ENCODE measurements around the gene HERC2.

HERC2 gene

GRCh38 chr15:28109626-28110455, 212.1 kb downstream of the HERC2 start:
- no peak for DNase-seq

DNA sequence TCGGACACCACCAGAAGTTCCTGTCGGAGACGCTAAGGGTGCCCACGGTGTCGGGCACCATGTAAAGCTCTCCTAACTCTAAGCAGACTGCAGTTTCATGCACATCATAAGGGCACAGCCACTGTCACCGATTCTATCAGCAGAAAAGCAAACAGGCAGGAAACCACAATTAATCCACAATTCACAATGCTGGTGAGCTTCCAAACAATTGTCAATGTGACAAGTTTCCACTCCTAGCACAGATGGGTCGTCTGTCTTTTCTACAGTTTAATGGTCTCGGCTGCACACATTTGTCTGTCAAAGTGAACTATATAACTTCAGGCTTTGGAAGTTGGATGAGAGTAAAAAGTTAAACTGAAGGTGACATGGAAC, 214.1 kb downstream of the HERC2 start:
- DNase-seq: no peak

- no peak for DNase-seq
Measured at GRCh38 chr15:28107111-28107903, 214.7 kb downstream of the HERC2 start.

- DNase-seq: no peak
Measured at GRCh38 chr15:28106294-28107110, 215.5 kb downstream of the HERC2 start.

DNA sequence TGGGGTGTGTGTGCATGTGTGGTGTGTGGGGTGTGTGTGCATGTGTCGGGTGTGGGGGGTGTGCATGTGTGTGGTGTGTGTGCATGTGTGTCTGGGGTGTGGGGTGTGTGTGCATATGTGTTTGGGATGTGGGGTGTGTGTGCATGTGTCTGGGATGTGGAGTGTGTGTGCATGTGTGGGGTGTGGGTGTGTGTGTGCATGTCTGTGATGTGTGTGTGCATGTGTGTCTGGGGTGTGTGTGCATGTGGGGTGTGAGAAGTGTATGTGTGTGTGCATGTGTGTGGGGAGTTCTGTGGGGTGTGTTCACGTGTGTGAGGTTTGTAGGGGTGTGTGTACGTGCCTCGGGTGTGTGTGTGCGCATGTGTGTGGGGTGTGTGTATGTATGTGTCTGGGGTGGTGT, 216.2 kb downstream of the HERC2 start:
- no peak for DNase-seq

DNA sequence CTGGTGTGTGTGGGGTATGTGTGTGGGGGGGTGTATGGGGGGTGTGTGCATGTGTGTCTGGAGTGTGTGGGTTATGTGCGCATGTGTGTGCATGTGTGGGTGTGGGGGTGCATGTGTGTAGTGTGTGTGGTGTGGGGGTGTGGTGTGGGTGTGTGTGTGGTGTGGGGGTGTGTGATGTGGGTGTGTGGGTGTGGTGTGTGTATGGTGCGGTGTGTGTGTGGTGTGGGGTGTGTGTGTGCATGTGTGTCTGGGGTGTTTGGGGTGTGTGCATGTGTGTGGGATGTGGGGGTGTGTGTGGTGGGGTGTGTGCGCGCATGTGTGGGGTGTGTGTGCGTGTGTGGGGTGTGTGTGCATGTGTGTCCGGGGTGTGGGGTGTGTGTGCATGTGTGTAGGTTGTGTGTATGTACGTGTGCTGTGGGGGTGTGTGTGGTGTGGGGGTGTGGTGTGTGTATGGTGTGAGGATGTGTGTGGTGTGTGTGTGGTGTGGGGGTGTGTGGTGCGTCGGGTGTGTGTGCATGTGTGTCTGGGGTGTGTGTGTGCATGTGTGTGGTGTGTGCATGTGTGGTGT, 216.7 kb downstream of the HERC2 start:
- DNase-seq: no peak

DNA sequence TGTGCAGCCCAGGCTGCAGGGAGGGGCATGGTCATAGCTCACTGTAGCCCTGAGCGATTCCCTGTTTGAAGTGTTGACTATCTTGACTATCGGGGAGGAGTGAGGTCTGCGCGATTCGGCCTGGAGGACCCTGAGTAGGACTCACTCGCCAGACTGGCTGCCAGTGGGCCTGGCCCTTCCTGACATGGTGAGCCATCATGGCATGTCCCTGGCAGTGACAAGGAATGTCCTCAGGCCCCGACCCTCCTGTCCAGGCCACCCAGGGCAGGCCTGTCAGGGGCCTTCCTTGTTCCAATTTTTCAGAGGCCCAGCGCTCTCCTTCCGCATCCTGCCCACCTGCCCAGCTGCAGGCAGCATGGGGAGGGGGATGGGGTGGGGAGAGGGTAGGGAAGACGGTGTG, 217.7 kb downstream of the HERC2 start:
- no peak for DNase-seq

DNA sequence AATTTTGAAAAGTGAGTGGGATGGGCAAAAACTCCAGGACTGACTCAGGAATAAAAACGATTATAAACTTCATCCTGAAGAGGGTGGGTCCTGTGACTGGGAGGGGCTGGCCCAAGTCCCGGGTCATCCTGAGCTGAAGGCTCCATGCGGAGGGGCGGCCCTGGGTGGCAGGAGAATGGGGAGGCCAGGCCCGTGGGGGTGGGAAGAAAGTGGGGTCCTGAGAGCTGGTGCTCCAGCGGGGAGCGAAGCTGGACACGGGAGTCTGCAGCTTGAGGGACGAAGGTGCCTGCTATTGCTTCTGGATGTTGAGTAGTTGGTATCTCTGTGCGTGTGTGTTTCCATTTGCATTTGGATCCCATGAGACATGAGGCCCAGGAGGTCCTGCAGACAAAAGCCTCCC, 218.1 kb downstream of the HERC2 start:
- no peak for DNase-seq

GRCh38 chr15:28101983-28102441, 220.0 kb downstream of the HERC2 start:
- no peak for DNase-seq

DNA sequence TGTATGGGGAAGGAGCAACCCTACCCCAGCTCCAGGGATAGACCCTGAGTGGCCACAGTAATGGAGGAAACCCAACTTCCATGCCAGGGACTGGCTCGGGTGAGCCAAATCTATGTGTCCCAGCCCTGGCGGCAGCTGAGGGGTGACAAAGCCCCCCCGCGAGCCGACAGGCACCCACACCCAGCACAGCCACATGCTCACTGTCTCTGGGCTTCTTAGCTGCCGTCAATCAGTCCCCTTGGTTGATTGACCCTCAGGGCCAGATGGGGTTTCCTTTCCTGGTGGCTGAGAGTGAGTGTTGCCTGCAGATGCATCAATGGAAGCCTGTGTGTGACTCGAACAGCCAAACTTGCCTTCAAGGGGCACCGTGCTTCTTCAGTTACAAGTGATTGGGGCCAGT, 220.8 kb downstream of the HERC2 start:
- DNase-seq: no peak

- no peak for DNase-seq
Measured at GRCh38 chr15:28100516-28101195, 221.3 kb downstream of the HERC2 start.

- no peak for DNase-seq
Measured at GRCh38 chr15:28099555-28100140, 222.3 kb downstream of the HERC2 start.

DNA sequence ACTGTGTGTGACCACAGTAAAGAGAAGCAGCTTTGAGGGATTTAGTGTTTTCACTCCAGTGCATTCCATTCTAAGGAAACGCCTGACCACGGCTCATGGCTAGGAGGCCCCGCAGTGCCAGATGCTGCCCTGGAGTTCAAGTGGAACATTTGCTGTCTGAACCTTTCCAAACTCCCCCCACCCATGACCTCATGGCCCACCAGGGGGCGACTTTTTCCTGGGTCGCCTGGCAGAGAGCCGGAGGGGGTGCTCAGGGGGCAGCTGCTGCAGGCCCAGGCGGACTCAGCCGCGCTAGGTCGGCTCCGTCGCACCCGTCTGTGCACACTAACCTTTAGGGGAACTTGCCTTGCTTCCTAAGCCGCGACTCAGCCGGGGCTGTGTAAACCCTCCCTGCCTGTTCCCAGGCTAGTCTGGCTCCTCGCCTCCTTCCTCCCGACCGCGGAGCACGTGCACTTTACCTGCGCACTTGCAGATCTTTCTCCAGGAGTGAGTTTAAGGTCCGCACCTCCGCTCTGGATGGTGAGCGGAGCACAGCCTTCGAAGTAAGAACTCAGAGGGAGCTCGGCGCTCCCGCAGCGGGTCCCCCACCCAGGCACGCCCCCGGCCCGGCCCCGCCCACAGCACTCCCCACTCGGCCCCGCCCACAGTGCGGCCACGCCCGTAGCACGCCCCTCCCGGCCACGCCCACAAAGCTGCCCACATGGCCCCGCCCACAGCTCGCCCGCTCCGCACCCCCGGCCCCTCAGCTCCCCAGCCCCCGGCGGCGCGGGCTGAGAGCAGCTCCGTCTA, 223.0 kb downstream of the HERC2 start, which contains the start of gene OCA2:
Gene OCA2 (minus strand): TSS at position 550 of the 789 bp plus-strand sequence. CDS start 17,441 bp downstream, outside the sequence.
- DNase-seq: no peak

- no peak for DNase-seq
Measured at GRCh38 chr15:28098360-28098765, 223.6 kb downstream of the HERC2 start.

- DNase-seq: no peak
Measured at GRCh38 chr15:28097656-28098359, 224.2 kb downstream of the HERC2 start.

DNA sequence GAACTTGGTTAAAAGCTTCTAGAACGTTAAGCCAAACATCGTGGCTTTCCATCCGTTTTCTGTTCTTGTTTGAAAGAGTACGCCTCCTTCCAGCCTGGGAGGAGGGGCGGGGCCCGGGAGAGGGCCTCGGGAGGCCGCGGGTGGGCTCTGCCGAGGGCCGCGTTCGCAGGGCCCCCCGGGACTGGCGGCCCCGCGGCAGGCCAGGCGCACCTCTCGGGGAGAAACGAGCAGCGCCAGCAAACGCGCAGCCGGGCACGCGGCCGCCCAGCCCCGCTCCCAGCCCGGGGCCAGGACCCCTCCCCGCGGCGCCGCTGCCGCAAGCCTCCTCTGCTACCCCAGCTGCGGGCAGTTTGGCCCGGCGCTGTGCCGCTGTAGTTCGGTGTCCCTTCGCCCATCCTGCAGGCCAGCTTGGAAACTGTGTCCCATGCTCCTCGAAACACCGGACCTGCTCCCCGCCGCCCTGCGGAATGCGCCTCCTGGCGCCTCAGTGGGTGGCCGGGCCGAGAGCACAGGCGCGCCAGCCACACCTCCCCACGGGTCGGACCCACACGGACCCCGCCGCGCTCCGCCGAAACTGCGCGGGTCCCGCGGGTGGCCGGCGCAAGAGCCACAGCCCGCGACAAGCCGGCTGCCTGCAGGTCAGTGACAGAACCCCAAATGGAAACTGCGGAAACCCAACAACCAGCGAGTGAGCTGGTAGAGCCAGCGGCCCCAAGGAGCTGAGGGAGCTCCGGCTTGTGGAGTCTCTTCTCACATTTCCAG, 225.1 kb downstream of the HERC2 start:
- no peak for DNase-seq

DNA sequence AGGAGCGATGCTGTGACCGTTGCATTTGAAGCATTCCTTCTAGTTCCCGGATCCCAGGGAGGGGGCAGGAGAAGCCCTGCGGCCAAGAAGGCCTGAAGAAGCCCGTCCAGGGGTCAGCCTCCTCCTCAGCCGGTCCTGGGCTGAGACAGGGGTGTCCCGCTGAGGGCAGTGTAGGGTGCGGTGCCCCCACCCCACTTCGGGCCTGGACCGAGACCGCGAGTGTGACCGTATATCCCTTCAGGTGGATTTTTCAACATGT, 225.6 kb downstream of the HERC2 start:
- DNase-seq: no peak

DNA sequence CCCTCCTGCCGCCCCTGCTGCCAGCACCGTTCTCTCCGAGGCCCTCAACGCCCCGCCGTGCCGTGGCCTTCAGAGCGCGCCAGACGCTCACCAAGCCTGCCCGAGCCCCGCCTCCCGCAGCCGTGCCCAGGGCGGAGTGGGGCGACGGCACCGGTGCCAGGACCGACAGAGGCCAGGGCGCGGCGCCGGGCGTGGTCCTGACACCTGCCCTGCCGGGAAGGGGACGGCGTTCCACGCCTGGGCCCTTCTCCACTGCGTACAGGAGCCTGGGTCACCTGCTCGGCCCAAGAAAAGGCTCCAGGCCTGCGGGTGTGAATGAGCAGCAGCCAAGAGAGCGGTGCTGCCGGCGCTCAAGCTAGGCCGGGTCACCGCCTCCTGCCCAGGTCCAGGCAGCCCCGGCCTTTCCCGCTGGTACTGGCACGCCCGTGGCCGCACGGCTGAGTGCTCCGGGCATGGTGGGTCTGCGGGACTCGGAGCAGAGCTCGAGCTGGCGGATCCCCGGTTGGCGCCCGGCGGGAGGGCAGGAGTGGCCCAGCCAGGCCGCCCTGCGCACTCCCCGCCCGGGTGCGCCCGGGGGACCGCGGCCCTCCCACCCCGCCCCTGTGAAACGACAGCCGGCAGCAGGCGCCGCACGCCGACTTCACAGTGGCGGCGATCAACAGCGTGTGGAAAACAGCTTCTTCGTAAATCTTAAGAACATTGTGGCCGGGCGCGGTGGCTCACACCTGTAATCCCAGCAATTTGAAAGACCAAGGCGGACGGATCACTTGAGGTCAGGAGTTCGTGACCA, 227.1 kb downstream of the HERC2 start:
- DNase-seq: no peak

Measured in NCI-H1105 treated with DMSO at 0.1 percent for 48 hours (cell line).